ENCODE measurements around the gene ROR2.

Gene ROR2

GRCh38 chr9:91604451-91605179 is 345.4 kb downstream of the ROR2 start:
- DNase-seq = no peak

DNA sequence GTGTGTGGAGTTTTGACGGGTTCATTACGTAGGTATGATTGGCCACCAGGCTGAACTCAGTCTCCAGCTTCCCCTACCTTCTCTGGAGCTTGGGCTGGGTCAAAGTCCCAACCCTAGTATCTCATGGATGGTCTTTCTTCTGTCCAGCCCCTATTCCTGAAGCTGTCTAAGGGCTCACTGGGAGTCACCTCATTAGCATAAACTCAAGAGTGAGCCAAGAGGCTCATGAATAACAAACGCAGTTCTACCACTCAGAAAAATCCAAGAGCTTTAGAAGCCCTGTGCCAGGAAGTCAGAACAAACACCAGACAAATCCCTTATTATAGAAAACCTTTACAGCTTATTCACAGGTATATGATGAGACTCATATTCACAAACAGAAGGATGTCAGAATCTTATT is 346.1 kb downstream of the ROR2 start:
- no peak for DNase-seq

- DNase-seq = no peak
Observed at GRCh38 chr9:91599564-91599963, 350.5 kb downstream of the ROR2 start.

- DNase-seq = no peak
Observed at GRCh38 chr9:91591627-91592026, 358.4 kb downstream of the ROR2 start.

DNA sequence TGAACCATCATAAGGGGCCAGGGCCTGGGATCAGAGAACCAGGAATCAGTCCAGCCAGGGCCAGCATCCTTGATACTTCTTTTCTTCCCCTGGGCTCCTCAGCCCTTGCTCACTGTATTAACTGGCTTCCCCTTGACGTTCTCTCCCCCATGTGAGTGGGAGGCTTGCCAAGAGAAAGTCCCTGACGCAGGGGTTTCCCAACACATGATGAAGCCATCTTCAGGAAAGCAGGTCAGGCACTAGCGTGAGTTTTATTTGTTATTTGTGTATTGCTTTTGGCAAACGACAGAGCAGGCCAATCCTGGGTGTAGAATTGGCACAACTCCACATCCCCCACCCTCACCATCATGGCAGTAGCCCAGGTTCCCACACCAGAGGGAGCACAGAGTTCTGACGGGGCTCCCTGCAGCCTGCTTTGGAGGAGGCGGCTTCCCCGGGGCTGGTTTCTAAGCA is 360.9 kb downstream of the ROR2 start:
- peak; percentile 6 to 37 for DNase-seq

- no peak for DNase-seq
Observed at GRCh38 chr9:91586282-91586681, 363.7 kb downstream of the ROR2 start.

DNA sequence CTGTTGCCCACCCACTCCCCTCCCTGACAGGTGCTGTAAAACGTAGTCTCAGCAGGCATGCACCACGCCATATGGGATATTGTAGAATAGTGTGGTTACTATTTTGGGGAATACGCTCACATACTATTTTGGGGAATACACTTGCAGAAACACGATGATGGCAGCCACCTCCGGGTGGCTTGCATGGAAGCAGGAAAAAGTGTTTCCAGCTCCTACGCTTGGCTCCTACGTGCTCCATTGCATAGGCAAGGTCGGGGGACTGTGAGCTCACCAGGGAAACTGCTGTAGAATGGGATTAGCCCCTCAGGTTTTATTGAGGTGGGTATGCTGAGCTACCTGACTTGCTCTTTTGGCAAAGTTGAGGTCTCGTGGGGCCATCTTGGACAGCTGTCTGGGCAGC is 366.1 kb downstream of the ROR2 start:
- DNase-seq = no peak

GRCh38 chr9:91583161-91583875 is 366.7 kb downstream of the ROR2 start:
- no peak for DNase-seq

- no peak for DNase-seq
Observed at GRCh38 chr9:91582181-91582580, 367.8 kb downstream of the ROR2 start.

DNA sequence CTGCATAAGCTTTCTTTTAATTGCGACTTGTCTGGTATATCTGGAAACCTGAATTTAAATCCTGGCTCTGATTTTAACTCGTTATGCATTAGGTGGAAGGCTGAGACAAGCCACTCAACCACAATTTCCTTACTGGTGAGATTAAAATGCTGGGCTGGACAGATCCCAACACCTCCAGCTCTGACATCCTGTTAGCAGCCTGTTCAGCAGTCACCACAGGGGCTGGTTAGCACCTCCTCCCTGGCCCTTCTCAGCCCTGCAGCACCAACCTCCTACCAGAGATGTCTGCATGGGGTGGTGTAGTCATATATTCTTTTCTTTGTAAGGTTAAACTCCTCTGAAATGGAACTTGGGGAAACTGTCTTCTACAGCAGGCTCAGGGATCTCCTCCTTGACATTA is 369.9 kb downstream of the ROR2 start:
- DNase-seq = no peak

DNA sequence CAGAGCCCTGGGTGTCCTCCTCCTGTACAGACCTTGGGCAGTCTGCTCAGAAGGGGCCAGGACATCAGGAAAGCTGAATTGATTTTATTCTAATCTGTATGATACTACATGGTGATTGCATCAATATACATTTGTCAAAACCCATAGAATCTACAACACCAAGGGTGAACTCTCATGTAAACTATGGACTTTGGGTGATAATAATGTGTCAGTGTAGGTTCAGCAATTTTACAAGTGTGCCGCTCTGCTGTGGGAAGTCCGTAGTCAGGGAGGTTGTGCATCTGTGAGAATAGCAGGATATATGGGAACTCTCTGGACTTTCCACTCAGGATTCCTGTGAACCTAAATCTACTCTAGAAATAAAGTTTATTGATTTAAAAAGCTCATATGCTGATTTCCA is 371.1 kb downstream of the ROR2 start:
- DNase-seq = no peak

DNA sequence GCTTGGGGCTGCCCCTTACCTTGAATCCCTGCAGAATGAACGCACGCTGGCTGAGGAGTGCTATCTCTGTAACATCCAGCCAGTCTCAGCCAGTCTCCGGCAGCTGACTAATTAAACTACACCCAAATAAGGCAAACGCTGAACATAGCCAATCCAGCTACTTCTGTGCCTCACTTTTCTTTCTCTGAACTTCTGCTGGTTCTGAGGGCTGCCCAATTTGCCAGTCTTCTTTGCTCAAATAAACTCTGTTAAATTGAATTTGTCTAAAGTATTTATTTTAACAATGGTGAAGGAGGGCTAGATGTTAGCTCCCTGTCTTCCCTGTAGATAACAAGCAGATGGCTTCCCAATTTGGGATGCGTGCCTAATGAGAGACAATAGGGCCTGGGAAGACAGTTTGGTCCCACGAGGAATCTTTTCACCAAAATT is 372.4 kb downstream of the ROR2 start:
- DNase-seq = no peak

DNA sequence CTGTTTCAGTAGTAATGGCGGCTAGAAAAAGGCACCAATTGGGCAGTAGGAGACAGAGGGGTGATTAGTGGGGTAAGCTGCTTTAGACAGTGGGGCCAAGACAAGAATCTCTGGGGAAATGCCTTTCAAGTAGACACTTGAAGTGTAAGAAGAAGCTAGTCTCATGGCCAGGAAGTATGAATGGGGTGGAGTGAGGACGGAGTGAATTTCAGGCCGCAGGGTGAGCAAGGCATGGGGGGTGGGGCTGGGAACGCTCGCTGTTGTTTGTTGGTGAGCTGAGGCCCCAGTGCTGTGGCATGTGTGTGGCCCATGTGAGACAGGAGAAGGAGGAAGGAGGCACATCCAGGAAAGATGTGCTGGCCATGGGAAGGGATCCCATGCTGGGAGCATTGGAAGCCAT is 377.2 kb downstream of the ROR2 start:
- no peak for DNase-seq

GRCh38 chr9:91572044-91572443 is 378.0 kb downstream of the ROR2 start:
- no peak for DNase-seq

GRCh38 chr9:91571036-91571435 is 379.0 kb downstream of the ROR2 start:
- DNase-seq = no peak

DNA sequence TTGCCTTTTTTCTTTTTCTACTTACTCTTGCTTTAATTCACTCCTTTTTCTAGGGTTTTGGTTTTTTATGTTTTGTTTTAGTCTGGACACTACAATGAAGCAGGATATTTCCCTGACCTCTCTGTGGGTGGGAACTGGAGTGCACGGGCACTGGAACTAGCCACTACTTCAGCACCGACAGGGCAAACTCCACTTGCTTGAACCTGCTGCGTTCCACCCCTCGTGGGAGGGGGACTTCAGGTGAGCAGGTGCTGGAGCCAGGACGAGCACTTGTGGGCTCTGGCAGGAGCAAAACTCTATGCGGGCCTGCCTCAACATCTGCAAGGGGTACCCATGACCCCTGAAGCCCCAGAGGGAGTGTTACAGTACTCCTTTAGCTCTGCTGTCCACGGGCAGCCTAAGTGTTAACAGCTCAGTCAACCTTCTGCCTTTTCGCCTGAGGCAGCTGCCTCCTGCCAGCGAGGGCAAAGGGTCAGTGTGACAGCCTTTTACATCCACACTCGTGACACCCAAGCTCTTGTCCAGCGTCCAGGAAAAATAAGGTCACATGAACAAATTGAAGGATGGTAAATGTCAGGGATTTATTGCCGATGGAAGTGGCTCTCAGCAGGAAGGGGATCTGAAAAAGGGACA is 382.3 kb downstream of the ROR2 start:
- no peak for DNase-seq

- DNase-seq = no peak
Observed at GRCh38 chr9:91564081-91564670, 385.9 kb downstream of the ROR2 start.

DNA sequence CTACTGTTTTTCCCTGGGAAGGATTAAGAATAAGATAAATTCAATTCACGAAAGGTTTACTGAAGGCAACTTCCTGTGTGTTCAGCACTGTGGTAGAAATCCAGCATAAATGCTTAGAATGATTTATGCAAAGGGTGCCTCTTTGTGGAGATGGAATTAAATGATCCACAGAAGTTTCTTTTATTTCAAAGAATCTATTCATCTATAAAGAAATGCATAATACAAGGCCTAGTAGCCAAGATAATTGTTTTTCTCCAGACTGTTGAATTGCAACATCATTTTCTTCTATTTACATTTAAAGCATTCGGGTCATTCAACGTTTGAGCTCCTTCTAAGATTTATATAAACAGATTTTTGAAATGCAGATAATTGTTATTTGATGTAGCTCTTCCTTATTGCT is 387.6 kb downstream of the ROR2 start:
- DNase-seq = no peak

DNA sequence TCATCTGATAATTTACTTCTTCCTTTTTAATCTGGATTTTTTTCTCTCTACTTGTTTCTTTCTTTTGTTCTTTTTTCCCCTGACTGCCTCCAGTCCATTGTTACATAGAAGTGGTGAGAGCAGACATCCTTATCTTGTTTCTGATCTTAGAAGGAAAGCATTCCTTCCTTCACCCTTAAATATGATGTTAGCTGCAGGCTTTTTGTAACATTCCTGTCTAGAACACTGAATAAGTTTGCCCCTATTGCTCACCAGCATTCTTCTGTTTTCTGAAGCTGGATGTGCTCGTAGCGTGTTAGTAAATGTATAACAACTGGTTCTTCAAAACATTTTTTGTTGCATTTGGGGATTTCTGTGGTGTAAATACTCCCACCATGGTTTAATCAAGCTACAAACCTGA is 389.7 kb downstream of the ROR2 start:
- DNase-seq = no peak

- no peak for DNase-seq
Observed at GRCh38 chr9:91558879-91559278, 391.1 kb downstream of the ROR2 start.

DNA sequence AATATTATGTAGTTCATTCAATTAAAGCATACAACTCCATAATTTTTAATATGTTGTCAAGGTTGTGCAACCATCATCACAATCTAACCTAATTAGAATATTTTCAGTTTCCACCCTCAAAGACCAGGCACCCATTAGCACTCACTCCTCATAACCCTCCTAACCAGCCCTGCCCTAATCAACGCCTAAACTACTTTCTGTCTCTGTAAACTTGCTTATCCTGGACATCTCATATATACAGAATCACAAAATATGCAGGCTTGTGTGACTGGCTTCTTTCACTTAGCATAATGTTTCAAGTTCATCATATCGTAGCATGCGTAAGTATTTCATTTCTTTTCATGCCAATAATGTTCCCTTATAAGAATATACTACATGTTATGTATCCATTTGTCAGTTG is 391.6 kb downstream of the ROR2 start:
- no peak for DNase-seq

- DNase-seq = no peak
Observed at GRCh38 chr9:91557327-91557726, 392.7 kb downstream of the ROR2 start.

DNA sequence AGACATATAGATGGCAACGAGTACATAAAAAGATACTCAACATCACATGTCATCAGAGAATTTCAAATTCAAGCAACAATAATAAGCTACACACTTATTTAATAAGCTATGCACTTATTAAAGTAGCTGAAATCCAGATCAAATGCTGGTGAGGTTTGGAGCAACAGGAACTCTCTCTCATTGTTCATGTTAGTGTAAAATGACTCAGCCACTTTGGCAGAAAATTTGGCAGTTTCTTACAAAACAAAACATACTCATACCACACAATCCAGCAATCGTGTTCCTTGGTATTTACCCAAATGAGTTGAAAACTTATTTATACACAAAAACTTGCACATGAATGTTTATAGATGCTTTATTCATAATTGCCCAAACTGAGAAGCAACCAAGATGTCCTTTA is 394.9 kb downstream of the ROR2 start:
- DNase-seq = no peak

DNA sequence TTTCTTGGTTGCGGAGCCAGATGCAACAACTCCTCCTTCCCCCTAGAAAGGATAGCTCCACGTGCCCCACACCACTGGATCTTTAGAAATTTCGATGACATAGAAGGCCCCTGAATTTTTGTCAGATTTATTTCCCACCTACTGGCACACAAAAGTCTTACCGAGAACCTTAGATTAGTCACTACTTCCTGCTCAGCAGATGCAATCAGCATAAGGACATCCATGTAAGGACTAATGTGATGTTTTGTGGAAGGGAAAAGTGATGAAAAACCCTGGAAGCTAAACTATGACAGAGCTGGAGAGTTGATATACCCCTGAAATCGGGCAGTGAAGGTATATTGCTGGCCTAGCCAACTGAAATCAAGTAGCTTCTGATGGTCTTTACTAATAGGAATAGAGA is 400.9 kb downstream of the ROR2 start:
- no peak for DNase-seq
